Neuronal stem cell (in vitro differentiated cells): ENCODE measurements around the gene RASL11B.
"Not testable (repeated sequence)": the region's sequence is repeated elsewhere in the genome, so short reads cannot be mapped to it uniquely, and the experiment has no call there.

Experiments used
- DNase-seq: peaks from one replicate; pipeline ENCODE4 v3.0.0-alpha.2; 2013; ENCODE audit warnings: low spot score
- H2AFZ ChIP-seq: one replicate; pipeline ENCODE4 v1.6.1; 2013; ENCODE audit warnings: mild to moderate bottlenecking, low read length, inconsistent platforms
- H2AK5ac ChIP-seq: 2 replicates; pipeline ENCODE4 v1.6.1; 2013; ENCODE audit warnings: low read depth, mild to moderate bottlenecking, inconsistent platforms, low read length, moderate library complexity, mixed read lengths
- H2BK120ac ChIP-seq: 2 replicates; pipeline ENCODE4 v1.6.1; 2013; ENCODE audit warnings: low read depth, mild to moderate bottlenecking, inconsistent platforms, low read length, moderate library complexity, mixed read lengths
- H2BK12ac ChIP-seq: one replicate; pipeline ENCODE4 v1.6.1; 2013; ENCODE audit warnings: low read length, inconsistent platforms
- H2BK15ac ChIP-seq: 2 replicates; pipeline ENCODE4 v1.6.1; 2013; ENCODE audit warnings: mild to moderate bottlenecking, low read length, inconsistent platforms, mixed read lengths
- H2BK5ac ChIP-seq: one replicate; pipeline ENCODE4 v1.6.1; 2013; ENCODE audit warnings: inconsistent platforms, mild to moderate bottlenecking, low read length, moderate library complexity
- H3K14ac ChIP-seq: one replicate; pipeline ENCODE4 v1.6.1; 2013; ENCODE audit warnings: low read length, inconsistent platforms
- H3K18ac ChIP-seq: 2 replicates; pipeline ENCODE4 v1.6.1; 2013; ENCODE audit warnings: low read length, inconsistent platforms
- H3K23ac ChIP-seq: 2 replicates; pipeline ENCODE4 v1.6.1; 2013; ENCODE audit warnings: low read depth, mild to moderate bottlenecking, mixed read lengths, low read length, inconsistent platforms; ENCODE audit not compliant: poor library complexity
- H3K27ac ChIP-seq: replicated peaks from 3 replicates; pipeline ENCODE4 v1.5.1; 2013; ENCODE audit warnings: low read length, inconsistent platforms
- H3K27me3 ChIP-seq, 3 experiments: 2 replicates each; pipeline ENCODE4 v1.6.1; 2013; ENCODE audit warnings: low read length in 3 of 3, mild to moderate bottlenecking in 2 of 3, inconsistent platforms in 1 of 3, low read depth in 1 of 3, mixed read lengths in 1 of 3, moderate library complexity in 1 of 3; ENCODE audit not compliant: control insufficient read depth in 3 of 3, insufficient read depth in 3 of 3
- H3K36me3 ChIP-seq, 2 donors: replicated peaks in 1 of 2; 2 replicates each; pipeline ENCODE4 v1.6.1; 2013; ENCODE audit warnings: low read length in 2 of 2; ENCODE audit not compliant: control insufficient read depth in 2 of 2, insufficient read depth in 2 of 2
- H3K4ac ChIP-seq: 2 replicates; pipeline ENCODE4 v1.6.1; 2013; ENCODE audit warnings: inconsistent platforms, mild to moderate bottlenecking, low read length, moderate library complexity
- H3K4me1 ChIP-seq, 2 donors: 1 replicate in 1 of 2; 2 replicates in 1 of 2; pipeline ENCODE4 v1.6.1; 2013; ENCODE audit warnings: low read length in 2 of 2, low read depth in 1 of 2; ENCODE audit not compliant: control insufficient read depth in 2 of 2, insufficient read depth in 1 of 2
- H3K4me2 ChIP-seq: one replicate; pipeline ENCODE4 v1.6.1; 2013; ENCODE audit warnings: mild to moderate bottlenecking, low read length, inconsistent platforms; ENCODE audit not compliant: insufficient read depth, poor library complexity, severe bottlenecking
- H3K4me3 ChIP-seq, 2 donors: 2 replicates each; pipeline ENCODE4 v1.5.1; 2013; ENCODE audit warnings: low read length in 2 of 2, mild to moderate bottlenecking in 2 of 2, inconsistent platforms in 1 of 2, moderate library complexity in 1 of 2
- H3K79me1 ChIP-seq: one replicate; pipeline ENCODE4 v1.6.1; 2013; ENCODE audit warnings: low read depth, mild to moderate bottlenecking, inconsistent platforms, low read length, moderate library complexity
- H3K9ac ChIP-seq: one replicate; pipeline ENCODE4 v1.6.1; 2013; ENCODE audit warnings: mild to moderate bottlenecking, low read depth, low read length, inconsistent platforms; ENCODE audit not compliant: poor library complexity
- H3K9me3 ChIP-seq, 2 donors: replicated peaks in 1 of 2; 2 replicates each; pipeline versions ENCODE3 to v1.6.1; 2013; ENCODE audit warnings: low read length in 2 of 2, mild to moderate bottlenecking in 2 of 2, inconsistent platforms in 1 of 2, low read depth in 1 of 2, mixed read lengths in 1 of 2, moderate library complexity in 1 of 2; ENCODE audit not compliant: control insufficient read depth in 2 of 2, insufficient read depth in 1 of 2
- H4K8ac ChIP-seq: one replicate; pipeline ENCODE4 v1.6.1; 2013; ENCODE audit warnings: low read depth, mild to moderate bottlenecking, inconsistent platforms, low read length, moderate library complexity
- H4K91ac ChIP-seq: one replicate; pipeline ENCODE4 v1.6.1; 2013; ENCODE audit warnings: low read length, low read depth, mild to moderate bottlenecking, inconsistent platforms; ENCODE audit not compliant: poor library complexity
- WGBS, 2 donors: extraction: QIAGEN DNeasy Blood & Tissue Kit; methylation state at CpG; one replicate each; pipeline ENCODE4 v1.1.7; 2013; ENCODE audit warnings: missing lambda C conversion rate in 2 of 2, mixed read lengths in 1 of 2; ENCODE audit not compliant: insufficient read length in 2 of 2, insufficient replicate concordance in 1 of 2; ENCODE audit errors: extremely low coverage in 2 of 2; 5-methylcytosine and 5-hydroxymethylcytosine counted together

RASL11B gene

GRCh38 chr4:52833941-52834525, 28.1 kb upstream of the RASL11B start:
- H2BK12ac ChIP-seq: no peak overlapping the region
- no peaks in the 10 kb centered on the region for H3K79me1 ChIP-seq
- H3K4me2 ChIP-seq: no peak overlapping the region
- no peak overlapping the region for H2BK15ac ChIP-seq
- no peak overlapping the region for H3K4ac ChIP-seq
- no peak overlapping the region for H3K18ac ChIP-seq
- H3K9me3 ChIP-seq: no peaks in the 10 kb centered on the region
- H3K4me1 ChIP-seq: peaks cover 4 to 11% of the 10 kb centered on the region in 2 donors
- H2AK5ac ChIP-seq: no peak overlapping the region
- peaks cover 0 to 4% (median 0%) of the 10 kb centered on the region in 3 experiments for H3K27me3 ChIP-seq
- H3K23ac ChIP-seq: no peak overlapping the region
- no peak overlapping the region for H3K14ac ChIP-seq
- no peak overlapping the region for H3K4me3 ChIP-seq
- no peak overlapping the region for H4K8ac ChIP-seq
- H2AFZ ChIP-seq: no peak overlapping the region
- no peak overlapping the region for H3K9ac ChIP-seq
- no peak for DNase-seq
- H2BK5ac ChIP-seq: no peak overlapping the region
- WGBS, 2 donors: no CpG with 5 or more reads among the region's 3 CpGs
- H3K36me3 ChIP-seq: no peaks in the 10 kb centered on the region
- H3K27ac ChIP-seq: no peak overlapping the region
- no peak overlapping the region for H4K91ac ChIP-seq
- H2BK120ac ChIP-seq: no peak overlapping the region

- H3K9me3 ChIP-seq, H3K27ac ChIP-seq, H3K18ac ChIP-seq, H3K23ac ChIP-seq, H4K91ac ChIP-seq, H4K8ac ChIP-seq, H3K14ac ChIP-seq, H3K9ac ChIP-seq, H2BK5ac ChIP-seq, H2BK15ac ChIP-seq, H2BK120ac ChIP-seq, H3K36me3 ChIP-seq, H3K79me1 ChIP-seq, H3K4me2 ChIP-seq, H3K4me3 ChIP-seq, H2AFZ ChIP-seq, H3K27me3 ChIP-seq, DNase-seq, H3K4ac ChIP-seq, H2BK12ac ChIP-seq, H2AK5ac ChIP-seq: not testable (repeated sequence)
- H3K4me1 ChIP-seq: peaks cover 4 to 11% of the 10 kb centered on the region in 2 donors
- no CpG with 5 or more reads among the region's 8 CpGs for WGBS, 2 donors
These were observed 27.3 kb upstream of the RASL11B start for GRCh38 chr4:52834641-52835456.

GRCh38 chr4:52836120-52836519, 26.0 kb upstream of the RASL11B start:
- no peak overlapping the region for H3K27ac ChIP-seq
- no peaks in the 10 kb centered on the region for H3K9me3 ChIP-seq

GRCh38 chr4:52836678-52837077, 25.4 kb upstream of the RASL11B start:
- H3K27me3 ChIP-seq: peaks cover 0 to 4% (median 2%) of the 10 kb centered on the region in 3 experiments
- no peak overlapping the region for H3K23ac ChIP-seq
- H2BK12ac ChIP-seq: no peak overlapping the region
- no peak overlapping the region for H3K27ac ChIP-seq
- H2BK15ac ChIP-seq: no peak overlapping the region
- H3K36me3 ChIP-seq: no peaks in the 10 kb centered on the region
- no peak overlapping the region for H2AFZ ChIP-seq
- H3K79me1 ChIP-seq: no peaks in the 10 kb centered on the region
- no peak overlapping the region for H3K9ac ChIP-seq
- no peaks in the 10 kb centered on the region for H3K9me3 ChIP-seq
- DNase-seq: no peak
- H3K4me1 ChIP-seq: peaks cover 4 to 15% of the 10 kb centered on the region in 2 donors
- H3K4me3 ChIP-seq: no peak overlapping the region
- H3K4ac ChIP-seq: no peak overlapping the region
- H3K18ac ChIP-seq: no peak overlapping the region
- H3K4me2 ChIP-seq: no peak overlapping the region
- H4K8ac ChIP-seq: no peak overlapping the region
- no CpG with 5 or more reads among the region's 7 CpGs for WGBS, 2 donors
- H3K14ac ChIP-seq: no peak overlapping the region
- H2AK5ac ChIP-seq: no peak overlapping the region
- H4K91ac ChIP-seq: no peak overlapping the region
- no peak overlapping the region for H2BK5ac ChIP-seq
- no peak overlapping the region for H2BK120ac ChIP-seq

More at GRCh38 chr4:52836120-52836519, 26.0 kb upstream of the RASL11B start:
- Histone ChIP-seq H3K4ac (no peak overlapping the region), H4K8ac (no peak overlapping the region), H2AFZ (no peak overlapping the region), H3K4me2 (no peak overlapping the region), H3K4me1 (peaks cover 4 to 11% of the 10 kb centered on the region in 2 donors), H3K4me3 (no peak overlapping the region), H2BK12ac (no peak overlapping the region), H3K79me1 (no peaks in the 10 kb centered on the region), H3K36me3 (no peaks in the 10 kb centered on the region), H2BK120ac (no peak overlapping the region), H2BK15ac (no peak overlapping the region), H3K27me3 (peaks cover 0 to 4% (median 2%) of the 10 kb centered on the region in 3 experiments), H2AK5ac (no peak overlapping the region), H3K18ac (peak overlapping the region; percentile 23), H3K14ac (no peak overlapping the region), H2BK5ac (no peak overlapping the region), H3K23ac (no peak overlapping the region), H3K9ac (no peak overlapping the region), H4K91ac (no peak overlapping the region)
- no CpG with 5 or more reads among the region's 3 CpGs for WGBS, 2 donors
- no peak for DNase-seq
